ENCODE data around the gene RPS29. TPM values are rescaled to one million over a fixed set of nuclear protein-coding genes. Genes with fewer than 3 reads are reported as not detected.

The RPS29 gene
- total RNA-seq, 1 experiment from 2014 or later: 866 TPM

GRCh38 chr14:49607583-49607982, 21.4 kb upstream of the RPS29 start:
- CTCF ChIA-PET: no interaction called here

GRCh38 chr14:49598485-49599300, 12.5 kb upstream of the RPS29 start, which contains the start of gene LRR1:
Gene LRR1, plus strand, starts transcription at chr14:49598940. Its CDS starts 81 bp downstream, at chr14:49599021.
- ATAC-seq (peak; percentile 85), DNase-seq (ENCODE audit: low read depth, low spot score) (no peak)
- Histone ChIP-seq H3K4me3 (ENCODE audit: low read depth in 2 of 2, low read length in 2 of 2) (peak within 1 kb of the TSS; percentile 77 to 94), H3K36me3 (ENCODE audit: control insufficient read depth, insufficient read depth, low read length) (no peaks in the 10 kb centered on the region; the same call in 1 of the 2 replicates), H3K9me3 (ENCODE audit: control insufficient read depth, insufficient read depth, low read depth, low read length) (no peaks in the 10 kb centered on the region), H3K27ac (ENCODE audit: low read length) (peak within 1 kb of the TSS; percentile 95), H3K27me3 (ENCODE audit: control insufficient read depth, insufficient read depth, low read length) (no peaks in the 10 kb centered on the region), H3K4me1 (ENCODE audit: control insufficient read depth, insufficient read depth, low read length) (peaks cover 9% of the 10 kb centered on the region; the same call in 1 of the 2 replicates)
- intact Hi-C loops (cut with micrococcal nuclease; ENCODE audit: unreplicated experiment) (no loop called here), in situ Hi-C loops (cut with HindIII; ENCODE audit: low pct_unique_long_range_greater_than_20kb, low sequenced_read_pairs) (no loop called here)
- ChIA-PET POLR2A (interaction anchor here (0.6 kb wide), 1 partner anchor 283 kb away, joined by 3 read pairs; no protein-coding TSS in a partner anchor), CTCF (no interaction called here)
- TF ChIP-seq, protein P1, sequence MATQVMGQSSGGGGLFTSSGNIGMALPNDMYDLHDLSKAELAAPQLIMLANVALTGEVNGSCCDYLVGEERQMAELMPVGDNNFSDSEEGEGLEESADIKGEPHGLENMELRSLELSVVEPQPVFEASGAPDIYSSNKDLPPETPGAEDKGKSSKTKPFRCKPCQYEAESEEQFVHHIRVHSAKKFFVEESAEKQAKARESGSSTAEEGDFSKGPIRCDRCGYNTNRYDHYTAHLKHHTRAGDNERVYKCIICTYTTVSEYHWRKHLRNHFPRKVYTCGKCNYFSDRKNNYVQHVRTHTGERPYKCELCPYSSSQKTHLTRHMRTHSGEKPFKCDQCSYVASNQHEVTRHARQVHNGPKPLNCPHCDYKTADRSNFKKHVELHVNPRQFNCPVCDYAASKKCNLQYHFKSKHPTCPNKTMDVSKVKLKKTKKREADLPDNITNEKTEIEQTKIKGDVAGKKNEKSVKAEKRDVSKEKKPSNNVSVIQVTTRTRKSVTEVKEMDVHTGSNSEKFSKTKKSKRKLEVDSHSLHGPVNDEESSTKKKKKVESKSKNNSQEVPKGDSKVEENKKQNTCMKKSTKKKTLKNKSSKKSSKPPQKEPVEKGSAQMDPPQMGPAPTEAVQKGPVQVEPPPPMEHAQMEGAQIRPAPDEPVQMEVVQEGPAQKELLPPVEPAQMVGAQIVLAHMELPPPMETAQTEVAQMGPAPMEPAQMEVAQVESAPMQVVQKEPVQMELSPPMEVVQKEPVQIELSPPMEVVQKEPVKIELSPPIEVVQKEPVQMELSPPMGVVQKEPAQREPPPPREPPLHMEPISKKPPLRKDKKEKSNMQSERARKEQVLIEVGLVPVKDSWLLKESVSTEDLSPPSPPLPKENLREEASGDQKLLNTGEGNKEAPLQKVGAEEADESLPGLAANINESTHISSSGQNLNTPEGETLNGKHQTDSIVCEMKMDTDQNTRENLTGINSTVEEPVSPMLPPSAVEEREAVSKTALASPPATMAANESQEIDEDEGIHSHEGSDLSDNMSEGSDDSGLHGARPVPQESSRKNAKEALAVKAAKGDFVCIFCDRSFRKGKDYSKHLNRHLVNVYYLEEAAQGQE (IDR thresholded peaks at IDR 0.05; ENCODE audit: insufficient read depth in 1 of 2, low read depth in 2 of 2, low read length in 1 of 2): no peak
- TF ChIP-seq TCF7L2 (IDR thresholded peaks at IDR 0.05; ENCODE audit: low read depth, low read length): no peak
- no peak for TF ChIP-seq CTCF (IDR thresholded peaks at IDR 0.05)
- TF ChIP-seq SIN3A (IDR thresholded peaks at IDR 0.05; ENCODE audit: borderline replicate concordance, insufficient read depth, low read depth, low read length): peak; percentile 49; the same call in 1 of the 2 replicates
- peak; percentile 72 for TF ChIP-seq POLR2AphosphoS5 (IDR thresholded peaks at IDR 0.05; ENCODE audit: low read depth, low read length)
- BruUV-seq (replicated peaks): no TSS peak

More at GRCh38 chr14:49607583-49607982, 21.4 kb upstream of the RPS29 start:
- in situ Hi-C loops (cut with HindIII; ENCODE audit: low pct_unique_long_range_greater_than_20kb, low sequenced_read_pairs) (no loop called here), intact Hi-C loops (cut with micrococcal nuclease; ENCODE audit: unreplicated experiment) (no loop called here)
- Histone ChIP-seq H3K4me3 (ENCODE audit: low read depth in 2 of 2, low read length in 2 of 2) (no peak overlapping the region), H3K36me3 (ENCODE audit: control insufficient read depth, insufficient read depth, low read length) (peaks cover 2% of the 10 kb centered on the region; the same call in 1 of the 2 replicates), H3K27ac (ENCODE audit: low read length) (no peak overlapping the region), H3K4me1 (ENCODE audit: control insufficient read depth, insufficient read depth, low read length) (no peaks in the 10 kb centered on the region; the same call in 1 of the 2 replicates), H3K27me3 (ENCODE audit: control insufficient read depth, insufficient read depth, low read length) (no peaks in the 10 kb centered on the region), H3K9me3 (ENCODE audit: control insufficient read depth, insufficient read depth, low read depth, low read length) (no peaks in the 10 kb centered on the region)
- TF ChIP-seq POLR2AphosphoS5 (IDR thresholded peaks at IDR 0.05; ENCODE audit: low read depth, low read length): no peak
- no peak for TF ChIP-seq TCF7L2 (IDR thresholded peaks at IDR 0.05; ENCODE audit: low read depth, low read length)
- TF ChIP-seq, protein P1 (IDR thresholded peaks at IDR 0.05; ENCODE audit: insufficient read depth in 1 of 2, low read depth in 2 of 2, low read length in 1 of 2): no peak
- no peak for TF ChIP-seq SIN3A (IDR thresholded peaks at IDR 0.05; ENCODE audit: borderline replicate concordance, insufficient read depth, low read depth, low read length)
- TF ChIP-seq CTCF (IDR thresholded peaks at IDR 0.05): no peak
- BruUV-seq (replicated peaks): no TSS peak
- no peak for DNase-seq (ENCODE audit: low read depth, low spot score)
- no peak for ATAC-seq
- POLR2A ChIA-PET: no interaction called here

All from Panc1 (cell line).